Fibroblast of the conjunctiva (primary cell): ENCODE data around the gene SURF4.

Experiments used
- DNase-seq: peaks from one replicate; pipeline ENCODE4 v3.0.0-alpha.2; 2010; ENCODE audit warnings: low read depth

The SURF4 gene

DNA sequence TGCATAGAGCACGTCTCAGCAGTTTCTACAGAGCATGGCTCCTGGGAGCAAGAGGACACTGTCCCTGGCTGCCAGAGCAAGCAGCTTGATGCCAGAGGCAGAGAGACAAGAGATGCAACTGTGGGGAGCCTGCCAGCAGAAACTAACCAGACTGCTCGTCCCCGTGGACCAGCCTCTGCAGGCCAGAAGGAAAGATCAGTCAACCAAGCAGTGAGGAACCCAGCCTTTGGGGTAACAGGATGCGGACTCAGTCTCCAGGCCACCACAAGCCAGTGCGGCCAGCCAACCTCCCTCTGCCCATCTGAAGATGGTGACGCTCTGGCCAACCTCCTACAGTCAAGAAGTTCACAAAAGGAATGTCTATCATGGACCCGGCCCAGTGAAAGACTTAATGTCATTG is 3.7 kb downstream of the SURF4 start:
- no peak for DNase-seq

DNA sequence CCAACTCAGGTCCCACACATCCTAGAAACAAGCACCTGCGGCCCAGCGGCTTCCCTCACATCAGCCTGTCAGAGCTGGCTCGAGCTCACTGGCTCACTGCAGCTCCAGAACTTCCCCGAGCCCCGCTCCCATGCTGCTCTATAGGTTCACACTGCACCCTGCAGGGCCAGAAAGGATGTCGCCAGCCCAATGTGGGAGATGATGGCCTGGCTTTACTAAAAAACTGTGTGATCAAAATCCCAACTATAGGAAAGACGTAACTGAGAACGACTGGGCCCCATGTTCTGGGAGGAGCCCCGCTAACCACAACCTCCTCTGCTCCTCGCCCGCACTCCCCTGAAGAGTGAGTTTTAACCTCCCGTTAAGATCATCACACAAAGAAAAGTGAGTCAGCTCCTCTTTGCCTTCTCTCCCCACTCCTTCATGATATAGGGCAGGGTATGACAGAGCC is 4.6 kb downstream of the SURF4 start:
- no peak for DNase-seq

DNA sequence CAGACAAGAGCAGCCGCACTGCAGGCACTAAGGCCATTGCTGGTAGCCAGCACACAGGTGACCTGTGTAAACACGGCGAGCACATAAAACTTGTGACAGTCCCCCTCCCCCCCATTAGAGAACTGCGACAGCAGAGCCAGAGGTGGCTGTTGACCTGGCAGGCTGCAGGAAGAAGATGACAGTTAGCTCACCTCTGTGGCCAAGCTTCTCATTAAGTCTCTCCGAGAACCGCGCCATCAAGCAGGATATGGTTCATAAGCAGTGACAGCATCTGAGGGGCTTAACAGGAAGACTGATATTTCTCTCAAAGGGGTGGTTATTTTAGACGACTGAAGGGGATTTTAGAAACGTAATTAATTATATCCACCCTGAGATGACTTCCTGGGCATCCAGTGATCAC is 5.2 kb downstream of the SURF4 start:
- DNase-seq: no peak

DNA sequence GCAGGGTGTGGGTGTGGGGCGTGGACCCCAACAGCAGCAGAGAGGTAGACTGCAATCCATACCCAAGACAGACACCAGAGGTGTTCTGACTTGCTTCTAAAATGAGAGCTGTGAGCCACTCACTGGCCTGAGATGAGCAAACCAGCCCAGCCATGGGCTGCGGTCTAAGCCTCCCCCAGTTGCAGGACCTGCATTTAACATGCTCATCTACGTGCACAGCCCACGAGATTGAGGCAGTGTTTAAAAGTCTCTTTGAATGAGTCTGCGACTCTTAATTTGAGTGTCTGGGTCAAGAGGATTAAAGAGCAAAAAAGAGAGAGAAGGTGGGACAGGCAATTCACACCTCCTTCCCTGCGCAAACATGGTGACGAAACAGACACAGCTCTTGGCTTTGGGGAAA is 5.9 kb downstream of the SURF4 start:
- no peak for DNase-seq

DNA sequence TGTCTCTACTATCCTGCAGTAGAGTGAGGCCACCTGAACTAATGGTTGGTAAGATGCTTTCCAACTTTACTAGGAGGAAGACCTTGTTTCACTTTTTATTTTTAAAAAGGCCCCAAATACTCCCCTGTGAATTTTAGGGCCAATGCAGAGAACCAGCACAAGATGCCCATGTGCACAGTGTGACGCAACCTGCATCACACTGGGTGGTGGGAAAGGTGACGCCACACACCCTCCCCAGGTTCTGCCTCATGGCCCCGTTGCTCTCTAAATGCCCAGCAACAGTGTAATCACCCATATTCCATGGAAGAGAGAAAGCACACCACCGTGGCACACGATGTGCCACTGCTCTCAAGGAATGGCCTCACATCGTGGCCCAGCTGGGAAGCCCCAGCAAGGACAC is 6.4 kb downstream of the SURF4 start:
- DNase-seq: no peak

DNA sequence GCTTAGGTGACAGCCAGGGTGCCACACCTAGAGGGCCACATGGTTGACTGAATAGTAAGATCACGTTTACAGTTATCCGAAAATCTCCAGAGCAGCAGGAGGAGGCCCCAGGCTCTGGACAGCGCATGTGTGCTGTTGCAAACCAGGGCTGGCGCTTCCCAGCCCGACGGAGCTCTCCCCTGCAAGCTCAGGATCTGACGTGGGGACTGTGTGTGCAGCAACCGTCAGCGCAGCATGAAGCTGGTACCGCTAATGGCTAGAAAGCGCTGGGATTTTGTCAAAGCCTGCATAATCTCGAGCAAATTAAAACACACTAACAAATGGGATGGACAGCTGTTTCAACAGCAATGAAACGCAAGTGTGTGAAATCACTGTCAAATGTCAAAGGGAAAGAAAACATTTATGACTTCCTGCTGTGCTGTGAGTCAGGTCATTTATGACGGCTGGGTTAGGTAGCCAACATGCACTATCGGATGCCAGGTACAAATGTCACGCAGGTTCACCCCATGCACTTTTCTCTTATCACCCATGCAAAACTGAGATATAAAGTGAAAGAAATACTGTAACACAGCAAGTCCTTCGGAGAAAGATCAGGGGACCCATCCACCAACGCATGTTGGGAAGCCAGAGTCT is 7.5 kb downstream of the SURF4 start:
- DNase-seq: no peak

DNA sequence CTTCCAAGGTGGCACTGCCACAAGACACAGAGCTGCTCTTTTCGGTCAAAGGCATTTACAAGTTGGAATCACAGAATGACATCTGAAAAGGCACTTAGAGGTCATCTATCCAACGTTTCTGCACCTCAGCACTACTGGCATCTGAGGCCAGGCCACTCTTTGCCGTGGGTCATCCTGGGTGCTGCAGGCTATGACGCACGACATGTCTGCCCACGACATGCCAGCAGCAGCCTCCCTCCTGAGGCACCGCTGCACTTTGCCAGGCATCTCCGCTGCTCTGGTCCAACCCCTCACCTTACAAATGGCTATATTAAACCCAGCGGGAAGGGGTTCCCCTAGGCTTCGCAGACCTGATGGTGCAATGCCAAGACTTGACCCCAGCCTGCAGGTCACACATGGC is 8.1 kb downstream of the SURF4 start:
- no peak for DNase-seq

DNA sequence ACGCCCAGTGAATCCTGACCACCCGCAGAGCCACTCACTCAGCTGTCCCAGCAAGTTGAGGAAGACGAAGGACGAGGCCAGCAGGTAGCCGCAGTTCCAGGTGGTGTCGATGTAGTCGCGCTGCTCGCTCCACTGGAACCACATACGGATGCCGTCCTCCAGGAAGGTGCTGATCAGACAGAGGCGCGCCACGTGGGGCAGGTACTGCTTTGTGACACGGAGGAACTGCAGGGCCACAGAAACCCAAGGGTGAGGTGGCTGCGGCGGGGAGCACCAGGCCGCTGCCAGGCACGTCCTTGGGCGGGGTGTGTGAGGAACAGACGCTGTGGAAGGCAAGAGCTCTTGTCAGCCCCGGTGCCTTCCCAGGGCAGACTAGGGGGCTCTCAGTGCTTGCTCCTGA is 8.6 kb downstream of the SURF4 start:
- DNase-seq: no peak

DNA sequence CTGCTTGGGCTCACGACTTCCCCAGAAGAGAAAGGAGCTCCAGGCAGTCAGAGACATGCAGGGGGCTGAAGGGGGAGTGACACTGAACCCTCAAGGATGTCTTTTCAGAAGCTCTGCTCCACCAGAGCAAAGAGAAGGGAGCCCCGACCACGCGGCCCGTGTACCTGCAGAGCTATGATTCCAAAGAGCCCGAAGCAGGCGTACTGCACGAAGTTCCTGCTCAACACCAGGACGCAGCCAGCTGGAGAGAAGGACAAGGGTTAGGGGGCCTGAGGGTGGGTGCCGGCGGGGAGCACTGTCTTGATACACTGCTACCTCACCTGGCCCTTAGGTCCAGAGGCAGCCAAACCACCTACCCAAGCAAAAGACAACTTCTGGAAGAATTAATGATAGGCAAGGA is 9.4 kb downstream of the SURF4 start:
- DNase-seq: no peak

DNA sequence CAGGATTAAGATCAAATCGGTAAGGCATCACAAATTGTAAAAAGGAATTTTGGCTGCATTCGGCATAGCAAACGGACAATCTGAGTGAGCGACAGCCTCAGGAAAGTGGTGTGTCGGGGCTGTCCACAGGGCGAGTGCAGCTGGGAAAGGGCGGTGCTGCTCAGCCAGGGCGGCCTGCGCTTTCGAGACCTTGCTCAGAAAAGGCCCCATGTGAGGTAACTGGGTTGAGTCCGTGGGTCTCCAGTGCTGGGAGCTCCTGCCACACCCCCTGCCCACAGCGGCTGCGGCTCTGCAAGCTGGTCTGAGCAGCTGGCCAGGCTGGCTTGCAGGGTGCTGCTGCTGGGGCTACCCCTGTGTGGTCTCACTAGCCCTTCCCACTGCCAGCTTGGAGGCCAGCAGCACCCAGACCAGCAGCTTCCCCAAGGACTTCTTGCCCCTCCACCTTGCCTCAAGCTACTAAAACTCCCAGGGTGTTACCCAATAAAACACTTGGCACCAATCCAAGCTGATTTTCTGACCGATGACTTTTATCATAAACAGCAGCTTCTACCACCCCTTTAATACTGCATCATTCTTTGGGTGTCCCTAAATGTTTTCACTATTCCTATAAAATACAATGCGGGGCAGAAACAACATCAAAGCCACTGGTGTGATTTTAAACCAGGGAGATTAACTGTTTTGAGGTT is 13.4 kb downstream of the SURF4 start:
- no peak for DNase-seq

DNA sequence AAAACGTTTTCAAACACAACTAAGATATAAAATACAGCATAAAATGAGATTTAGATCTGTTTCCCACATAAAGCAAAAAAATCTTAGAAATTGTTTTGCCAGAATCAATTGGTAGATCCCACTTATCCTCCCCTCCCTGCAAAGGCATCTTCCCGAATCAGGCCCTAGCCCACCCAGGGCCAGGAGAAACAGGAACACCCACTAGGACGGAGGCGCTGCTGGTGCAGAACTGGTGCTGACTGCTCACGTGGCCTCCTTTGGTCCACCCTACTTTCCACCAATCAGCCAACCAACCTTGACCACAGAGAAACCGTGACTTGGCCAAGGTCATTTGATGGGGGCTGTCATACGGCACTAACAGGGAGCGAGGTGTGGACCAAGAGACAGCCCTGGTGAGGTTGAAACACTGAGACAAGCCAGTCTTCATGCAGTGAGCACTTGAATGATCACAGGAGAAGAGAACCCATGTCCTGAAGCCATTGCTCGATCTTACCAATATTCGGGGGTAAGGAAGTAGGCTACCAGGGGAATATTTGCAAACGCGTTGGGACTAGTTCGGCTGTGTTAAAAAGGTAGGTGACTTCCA is 14.3 kb downstream of the SURF4 start:
- DNase-seq: no peak

DNA sequence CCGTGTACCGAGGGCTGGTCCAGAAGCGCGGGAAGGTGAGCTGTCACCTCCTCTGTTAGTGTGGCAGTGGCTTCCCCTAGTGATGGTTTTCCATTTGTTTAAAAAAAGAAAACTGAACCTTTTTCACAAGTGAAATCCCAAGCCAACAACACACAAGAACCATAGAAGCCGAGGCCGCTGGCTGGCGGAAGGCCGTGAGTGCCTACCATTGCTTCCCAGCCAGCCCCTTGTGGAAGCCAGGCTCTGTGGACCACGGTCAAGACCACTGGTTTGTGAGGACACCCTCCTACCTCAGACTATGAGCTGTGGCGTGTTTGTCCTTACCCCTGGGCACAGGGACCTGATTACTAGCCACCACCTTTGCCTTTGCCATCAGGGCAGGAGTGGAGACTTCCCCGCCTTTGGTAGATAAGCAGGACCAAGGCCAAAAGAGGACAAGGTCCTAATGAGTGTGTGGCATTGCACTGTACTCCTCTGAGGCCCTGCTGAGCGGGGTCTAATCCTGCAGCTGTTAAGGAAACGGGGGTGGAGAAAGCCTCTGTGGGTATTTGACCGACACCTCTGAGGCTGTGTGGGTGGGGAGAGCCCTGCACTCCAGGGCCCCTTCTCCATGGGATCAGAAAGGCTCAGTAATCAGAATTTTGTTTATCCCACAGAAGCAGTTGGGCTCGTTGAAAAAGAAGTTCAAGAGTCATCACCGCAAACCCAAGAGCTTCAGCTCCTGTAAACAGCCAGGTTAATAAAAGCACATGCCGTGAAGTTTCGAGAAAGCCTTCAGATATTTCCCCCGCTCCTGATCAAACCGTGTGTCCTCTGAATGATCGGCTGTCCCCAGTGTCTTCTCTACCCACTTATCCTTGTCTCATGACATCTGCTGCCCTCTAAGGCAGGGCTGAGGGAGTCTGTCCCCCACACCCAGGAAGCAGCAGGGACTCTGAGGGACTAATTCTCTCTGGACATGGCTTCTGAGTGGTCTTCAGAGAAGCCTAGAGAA is 15.2 kb downstream of the SURF4 start:
- no peak for DNase-seq

DNA sequence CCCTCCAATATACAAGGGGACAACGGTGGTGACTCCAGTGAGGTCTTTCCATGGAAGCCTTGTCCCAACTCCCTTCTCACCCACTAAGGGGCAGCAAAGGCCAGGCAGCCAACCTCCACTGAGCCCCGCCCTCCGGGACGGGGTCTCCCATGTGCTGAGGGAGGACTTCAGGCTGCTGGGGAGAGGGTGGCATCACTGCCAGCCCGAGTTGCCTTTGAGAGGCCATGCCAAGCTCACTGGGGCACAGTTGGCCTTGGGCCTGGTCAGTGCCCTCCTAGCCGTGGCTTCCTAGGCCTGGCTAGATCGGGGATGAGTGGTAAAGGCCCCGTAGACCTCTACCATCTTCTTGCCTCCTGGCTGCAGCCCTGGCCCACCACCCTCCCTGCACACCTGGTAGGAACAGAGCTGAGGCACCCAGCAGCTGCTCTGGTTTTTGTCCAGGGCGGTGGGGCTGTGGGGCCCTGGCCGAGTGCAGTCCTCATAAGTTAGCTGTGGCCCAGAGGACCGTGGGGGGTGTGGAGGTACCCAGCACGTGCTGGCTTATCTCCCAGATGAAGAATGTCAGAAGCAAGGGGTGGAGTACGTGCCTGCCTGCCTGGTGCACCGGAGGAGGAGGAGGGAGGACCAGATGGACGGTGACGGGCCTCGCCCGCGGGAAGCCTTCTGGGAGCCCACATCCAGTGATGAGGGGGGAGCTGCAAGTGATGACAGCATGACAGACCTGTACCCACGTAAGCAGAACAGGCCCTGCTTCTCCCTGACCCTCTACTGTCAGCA is 16.3 kb downstream of the SURF4 start:
- DNase-seq: no peak

DNA sequence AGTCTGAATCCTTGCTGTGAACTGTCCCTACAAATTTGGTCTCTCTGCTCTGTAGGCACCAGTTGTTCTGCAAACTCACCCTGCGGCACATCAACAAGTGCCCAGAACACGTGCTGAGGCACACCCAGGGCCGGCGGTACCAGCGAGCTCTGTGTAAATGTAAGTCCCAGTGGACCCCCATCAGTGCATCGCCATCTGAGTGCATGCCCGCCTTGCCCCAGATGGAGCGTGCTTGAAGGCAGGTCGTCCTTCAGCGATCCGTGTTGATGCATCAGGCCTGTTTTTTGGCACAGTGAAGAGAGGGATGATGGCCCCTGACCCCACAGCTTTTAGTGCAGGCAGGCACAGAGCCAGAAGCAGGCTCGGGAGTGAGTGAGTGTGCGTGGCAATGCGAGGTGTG is 18.2 kb downstream of the SURF4 start:
- DNase-seq: no peak

DNA sequence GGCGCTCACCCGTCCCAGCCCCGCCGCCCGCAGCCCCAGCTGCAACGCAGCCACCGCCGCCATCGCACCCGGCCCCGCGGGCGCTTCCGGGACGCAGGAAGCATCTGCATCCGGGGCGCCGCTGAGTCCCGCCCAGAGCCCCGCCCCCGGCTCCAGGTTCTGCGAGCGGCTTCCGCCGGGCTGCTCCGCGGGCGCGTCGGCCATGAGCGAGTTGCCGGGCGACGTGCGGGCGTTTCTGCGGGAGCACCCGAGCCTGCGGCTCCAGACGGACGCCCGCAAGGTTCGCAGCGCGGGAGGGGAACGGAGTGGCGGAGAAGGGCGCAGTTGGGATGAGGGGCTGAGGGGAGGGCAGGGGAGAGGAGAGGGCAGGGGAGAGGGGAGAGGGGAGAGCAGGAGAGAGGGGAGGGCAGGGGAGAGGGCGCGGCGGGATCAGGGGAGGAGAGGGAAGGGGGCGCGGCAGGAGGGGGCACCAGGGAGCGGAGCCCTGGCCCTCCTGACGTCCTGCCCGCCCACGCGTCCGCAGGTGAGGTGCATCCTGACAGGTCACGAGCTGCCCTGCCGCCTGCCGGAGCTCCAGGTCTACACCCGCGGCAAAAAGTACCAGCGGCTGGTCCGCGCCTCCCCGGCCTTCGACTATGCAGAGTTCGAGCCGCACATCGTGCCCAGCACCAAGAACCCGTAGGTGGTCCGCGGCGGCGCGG is 19.3 kb downstream of the SURF4 start, which contains the start of the genes SURF1 and SURF2:
Gene SURF1 (minus strand): TSS at position 97 of the 701 bp plus-strand sequence. CDS start 34 bp downstream, at position 63.
Gene SURF2 (plus strand): TSS at position 160 of the 701 bp plus-strand sequence. CDS start 43 bp downstream, at position 203.
- DNase-seq: no peak

DNA sequence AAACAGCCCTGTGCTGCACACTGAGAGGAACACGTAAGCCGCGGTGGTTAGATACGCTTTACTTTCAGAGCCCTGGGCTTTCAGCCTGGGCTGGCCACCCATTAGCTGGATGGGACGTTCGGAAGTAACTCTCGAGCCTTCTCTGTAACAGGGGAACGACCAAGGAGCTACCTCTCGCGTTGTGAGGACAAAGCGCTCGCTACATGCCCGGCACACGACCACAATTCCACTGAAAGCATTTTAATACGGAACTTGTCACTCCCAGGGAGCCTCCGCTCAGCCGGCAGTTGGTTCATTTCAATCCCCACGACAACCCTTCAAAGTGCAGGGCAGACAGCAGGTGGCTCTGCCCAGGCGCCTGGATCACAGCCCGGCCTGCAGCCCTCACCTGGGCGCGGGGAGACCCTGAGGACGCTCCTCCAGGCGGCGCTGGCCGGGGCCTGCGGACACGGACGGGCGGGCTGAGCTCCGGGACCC is 19.9 kb downstream of the SURF4 start:
- no peak for DNase-seq

DNA sequence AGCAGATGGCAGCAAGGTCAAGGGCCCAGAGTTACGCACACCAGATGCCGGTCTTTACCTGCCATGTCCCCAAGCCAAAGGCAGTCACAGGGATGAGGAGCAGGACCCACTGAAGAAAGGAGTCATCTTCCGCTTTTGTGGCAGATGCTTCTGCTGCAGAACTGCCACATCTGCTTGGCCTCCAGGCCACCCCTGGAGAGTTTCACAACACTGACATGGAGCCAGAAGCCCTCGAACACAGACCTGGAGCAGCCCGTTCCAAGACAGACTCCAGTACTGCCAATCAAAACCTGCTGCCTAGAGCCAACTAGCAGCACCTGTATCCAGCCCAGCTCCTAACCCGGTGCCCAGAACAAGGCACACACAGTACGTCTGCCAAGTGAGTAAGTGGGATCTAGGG is 21.1 kb downstream of the SURF4 start:
- DNase-seq: no peak

DNA sequence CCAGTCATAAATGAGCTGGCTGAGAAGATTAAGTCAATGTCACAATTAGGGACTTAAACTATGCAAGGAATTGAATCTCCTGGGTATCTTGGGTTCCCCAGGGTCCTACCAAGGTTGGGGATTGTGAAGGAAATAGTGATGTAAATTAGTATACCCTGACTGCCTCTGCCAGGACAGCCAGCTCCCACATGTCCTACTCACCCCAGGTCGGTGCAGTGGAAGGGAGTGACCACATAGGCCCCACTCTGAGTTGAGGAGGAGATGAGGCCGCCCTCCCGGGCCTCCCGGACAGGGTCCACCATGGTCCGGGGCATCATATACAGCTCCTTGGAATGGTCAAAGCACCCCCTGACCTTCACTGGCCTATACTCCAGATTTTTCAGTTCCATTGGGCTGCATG is 22.3 kb downstream of the SURF4 start:
- no peak for DNase-seq

DNA sequence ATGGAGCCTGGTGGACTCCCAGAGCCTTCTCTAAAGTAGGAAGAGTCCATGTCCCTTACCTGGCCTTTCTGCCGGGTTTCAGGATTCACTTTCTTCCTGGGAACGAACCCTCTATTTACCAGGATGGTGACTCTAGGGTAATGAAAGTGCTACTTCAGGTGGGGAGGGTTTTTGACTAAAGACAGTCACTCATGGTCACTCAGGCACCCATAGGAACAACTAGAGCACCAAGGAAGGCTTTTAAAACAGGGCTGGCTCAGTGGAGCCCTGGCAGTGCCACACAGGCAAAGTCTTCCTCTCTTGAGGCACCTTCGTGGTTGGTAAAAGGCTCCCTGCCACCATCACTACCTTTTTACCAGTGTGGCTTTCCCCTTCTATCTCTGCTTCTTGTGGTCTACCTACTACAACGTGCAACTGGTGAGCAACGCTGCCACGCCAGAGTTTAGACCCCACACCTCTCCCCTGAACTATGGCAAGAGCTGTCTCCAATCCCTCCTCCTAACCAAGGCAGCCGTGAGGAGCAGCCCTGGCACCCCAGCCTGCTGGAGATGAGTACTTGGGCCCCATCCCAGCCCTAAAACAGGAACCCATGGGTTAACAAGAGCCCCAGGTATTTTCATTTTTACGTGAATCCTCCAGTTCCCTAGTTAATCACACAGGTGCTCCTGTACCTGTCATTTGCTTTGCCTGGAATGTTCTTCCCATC is 23.1 kb downstream of the SURF4 start:
- DNase-seq: no peak
